Endometrial microvascular endothelial cells (primary cell): ENCODE results near the gene ACVR2A. TPM values are rescaled to one million over a fixed set of nuclear protein-coding genes. Genes with fewer than 3 reads are reported as not detected.

Experiments used
- in situ Hi-C: cut with HindIII; loops from 2 replicates; pipeline ENCODE4 v1.10.0; 2017; ENCODE audit warnings: low sequenced_read_pairs, low pct_unique_long_range_greater_than_20kb; ENCODE audit errors: inconsistent ontology term
- total RNA-seq: library from RNA; depleted of rRNA; stranded (reverse); fragments of >200 nt; gene quantifications from one replicate; pipeline ENCODE4 v1.2.3, GENCODE V29; 2015; ENCODE audit errors: inconsistent ontology term

The ACVR2A gene
- total RNA-seq, 1 donor from 2014 or later = 4.7 TPM

- in situ Hi-C loops = no loop called here
These were observed 6.6 kb downstream of the ACVR2A start for GRCh38 chr2:147851244-147851930.

- in situ Hi-C loops = no loop called here
These were observed 9.8 kb downstream of the ACVR2A start for GRCh38 chr2:147854557-147855134.

GRCh38 chr2:147855316-147855715 lies 10.5 kb downstream of the ACVR2A start:
- in situ Hi-C loops = no loop called here

DNA sequence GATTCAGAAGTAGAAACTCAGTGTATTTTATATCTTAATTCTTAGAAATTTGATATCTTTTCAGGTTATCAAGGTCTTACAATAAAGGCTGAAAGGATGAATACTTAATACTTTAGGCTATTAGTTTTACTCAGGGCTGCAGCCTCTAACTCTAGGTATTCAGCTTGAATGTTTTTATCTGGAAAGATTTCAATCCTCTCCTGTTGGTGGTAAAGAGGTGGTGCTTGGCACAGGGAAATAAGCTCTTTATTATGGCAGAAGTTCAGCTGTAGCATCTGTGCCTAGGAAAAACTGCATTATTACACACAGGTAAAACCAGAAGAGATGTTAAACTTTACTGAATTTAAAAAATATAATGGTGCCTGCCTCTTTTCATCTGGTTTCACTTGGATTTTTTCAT lies 11.1 kb downstream of the ACVR2A start:
- in situ Hi-C loops = no loop called here

DNA sequence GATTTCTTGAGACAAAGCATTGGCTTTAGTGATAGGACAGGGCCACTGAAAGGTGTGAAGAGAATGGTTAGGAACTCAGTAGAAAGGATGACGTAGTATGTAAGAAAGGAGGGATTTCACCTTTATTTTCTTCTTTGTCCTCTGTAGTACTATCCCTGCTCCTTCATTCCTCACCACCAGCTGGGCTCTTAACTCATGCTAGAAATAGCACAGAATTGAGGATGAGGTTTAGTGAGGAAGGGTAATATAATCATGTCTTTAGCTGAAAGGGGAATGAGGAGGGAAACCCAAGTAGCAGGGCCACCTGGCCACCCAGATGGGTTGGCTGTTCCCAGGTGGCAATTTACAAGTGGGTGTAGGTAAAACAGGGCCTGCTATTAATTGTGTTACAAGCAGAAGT lies 15.2 kb downstream of the ACVR2A start:
- in situ Hi-C loops = no loop called here

DNA sequence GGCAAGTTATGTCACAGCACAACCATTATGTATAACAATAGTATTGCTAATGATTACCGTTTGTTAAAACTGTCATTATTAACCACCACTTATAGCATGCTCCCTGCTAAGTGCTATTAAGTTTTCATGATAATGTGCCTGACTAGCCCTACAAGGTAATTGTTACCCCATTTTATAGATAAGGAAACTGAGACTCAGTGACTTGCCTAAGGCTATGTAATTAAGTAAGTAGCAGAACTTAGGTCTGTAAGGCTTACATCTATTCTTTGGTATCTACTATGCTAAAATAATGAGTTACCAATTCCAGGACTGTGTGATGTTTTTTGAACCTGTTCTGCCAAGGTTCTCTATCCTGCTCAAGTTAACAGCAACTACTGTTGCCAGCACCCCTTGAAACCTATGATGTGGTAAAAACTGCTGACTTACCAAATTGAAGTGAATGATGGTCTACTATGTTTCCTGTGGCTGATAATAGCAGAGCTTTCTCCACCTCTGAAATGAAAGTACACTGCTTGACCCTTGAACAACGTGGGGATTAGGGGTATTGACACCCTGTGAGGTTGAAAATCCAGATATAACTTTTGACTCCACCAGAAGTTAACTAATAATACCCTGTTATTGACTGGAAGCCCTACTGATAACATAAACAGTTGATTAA lies 18.2 kb downstream of the ACVR2A start:
- in situ Hi-C loops = no loop called here

DNA sequence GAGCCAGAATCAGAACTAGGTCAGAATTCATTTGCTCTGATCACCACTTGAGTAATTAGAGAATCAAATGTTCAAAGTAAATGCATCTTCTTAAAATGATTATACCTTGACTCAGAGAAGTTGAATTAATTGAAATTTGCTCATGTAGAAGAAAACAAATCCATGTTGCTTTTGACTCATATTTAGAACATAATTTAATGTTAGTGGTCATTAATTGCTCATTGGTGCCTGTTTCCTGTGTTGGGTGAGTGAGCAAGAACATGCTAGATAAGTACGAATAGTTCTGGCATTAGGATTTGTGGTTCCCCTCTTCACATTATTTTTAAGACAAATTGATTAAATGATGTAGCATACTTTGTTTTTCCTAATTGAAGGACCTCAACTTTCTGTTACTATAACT lies 19.0 kb downstream of the ACVR2A start:
- in situ Hi-C loops = no loop called here

GRCh38 chr2:147865560-147865959 lies 20.7 kb downstream of the ACVR2A start:
- in situ Hi-C loops = no loop called here

DNA sequence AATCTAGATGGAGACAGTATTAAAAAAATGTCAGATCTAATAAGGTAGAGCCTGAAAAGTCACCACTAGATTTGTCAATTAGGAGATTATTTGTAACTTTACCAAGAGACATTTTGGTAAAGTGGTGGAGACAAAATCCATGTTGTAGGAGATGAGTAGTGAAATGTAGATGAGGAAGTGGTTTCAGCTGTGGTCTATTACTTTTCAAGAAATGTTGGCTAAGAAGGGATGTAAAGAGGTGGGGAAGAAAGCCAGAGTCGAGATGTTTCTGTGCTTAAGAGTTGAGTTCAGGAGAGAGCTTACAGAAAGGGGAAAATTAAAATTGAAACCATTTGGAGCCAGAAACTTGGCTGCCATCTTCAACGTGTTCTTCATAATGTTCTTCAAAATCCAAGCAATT lies 22.2 kb downstream of the ACVR2A start:
- in situ Hi-C loops = no loop called here

GRCh38 chr2:147869934-147870333 lies 25.1 kb downstream of the ACVR2A start:
- in situ Hi-C loops = no loop called here

GRCh38 chr2:147872967-147873366 lies 28.1 kb downstream of the ACVR2A start:
- in situ Hi-C loops = no loop called here

GRCh38 chr2:147873859-147874483 lies 29.1 kb downstream of the ACVR2A start:
- in situ Hi-C loops = no loop called here

DNA sequence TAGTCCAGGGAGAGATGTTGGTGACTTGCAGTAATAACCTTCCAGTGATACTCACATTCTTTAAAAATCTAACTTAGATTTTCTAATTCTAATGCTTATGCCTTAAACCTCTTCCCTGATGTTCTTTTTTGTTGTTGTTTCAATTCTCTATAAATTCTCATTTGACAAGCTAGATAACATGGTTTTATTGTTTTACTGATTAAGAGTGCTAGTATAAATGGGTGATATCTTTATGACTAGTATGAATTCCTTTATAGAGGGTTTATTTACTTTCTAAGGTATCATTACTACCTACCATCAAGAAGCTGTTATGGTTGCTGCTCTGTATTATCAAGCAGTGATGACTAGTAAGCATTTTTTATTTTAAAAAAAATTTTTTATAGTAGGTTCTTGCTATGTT lies 35.0 kb downstream of the ACVR2A start:
- in situ Hi-C loops = no loop called here

DNA sequence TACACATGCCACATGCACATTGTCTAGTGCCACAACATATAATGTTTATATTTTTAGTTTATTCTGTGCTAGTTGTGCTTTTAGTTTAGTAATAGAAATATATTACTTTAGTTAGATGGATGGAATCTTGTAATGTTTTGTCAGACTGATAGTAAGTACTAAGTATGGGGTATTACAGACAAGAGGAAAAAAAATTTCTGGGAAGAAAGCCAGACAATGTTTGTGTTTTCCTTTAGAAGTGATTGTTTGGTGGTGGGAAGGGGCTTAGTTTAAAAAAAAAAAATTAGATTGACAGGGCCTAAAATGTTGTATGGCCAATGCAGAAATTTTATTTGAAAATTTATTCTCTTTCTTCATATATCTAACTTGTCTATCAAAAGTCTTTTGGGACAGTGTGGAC lies 37.8 kb downstream of the ACVR2A start:
- in situ Hi-C loops = no loop called here

GRCh38 chr2:147884830-147885229 lies 40.0 kb downstream of the ACVR2A start:
- in situ Hi-C loops = no loop called here

- in situ Hi-C loops = no loop called here
These were observed 41.3 kb downstream of the ACVR2A start for GRCh38 chr2:147886136-147886535.

- in situ Hi-C loops = no loop called here
These were observed 43.9 kb downstream of the ACVR2A start for GRCh38 chr2:147888680-147889079.

DNA sequence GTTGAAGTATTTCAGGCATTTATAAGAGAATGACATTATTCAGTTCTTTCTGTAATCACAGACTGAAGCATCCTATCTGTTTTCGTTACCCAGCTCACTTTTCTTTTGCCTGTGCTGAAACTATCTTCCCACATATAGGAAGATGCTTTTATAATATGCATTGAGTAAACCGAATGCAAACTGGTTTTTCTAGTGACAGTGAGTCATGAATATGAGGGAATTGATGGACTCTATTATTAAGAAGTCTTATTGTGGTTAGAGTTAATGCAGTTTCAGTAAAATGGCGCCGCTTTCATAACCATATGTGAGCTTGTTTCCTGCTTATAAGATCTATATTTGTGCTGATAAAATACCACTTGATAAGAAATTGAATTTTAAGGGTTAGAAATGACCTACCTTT lies 59.2 kb downstream of the ACVR2A start:
- in situ Hi-C loops = no loop called here

DNA sequence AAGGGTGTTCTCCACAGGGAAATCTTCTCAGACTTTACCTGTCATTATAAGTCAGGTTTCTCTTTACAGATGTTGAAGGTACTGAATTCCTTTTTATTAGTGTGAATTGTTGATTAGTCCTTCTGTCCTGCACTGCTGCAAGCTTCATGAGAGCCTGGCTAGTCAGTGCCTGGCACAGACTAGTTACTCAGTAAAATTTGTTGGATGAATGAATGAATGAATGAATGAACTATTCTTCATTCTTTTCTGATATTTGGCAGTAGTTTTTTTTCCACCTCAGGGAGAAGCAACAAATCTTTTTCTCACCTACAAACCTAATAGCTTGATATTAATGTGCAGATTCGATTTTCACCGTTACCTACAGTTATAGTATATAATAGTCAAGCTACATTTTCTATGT lies 64.3 kb downstream of the ACVR2A start:
- in situ Hi-C loops = no loop called here

GRCh38 chr2:147910990-147911473 lies 66.2 kb downstream of the ACVR2A start:
- in situ Hi-C loops = no loop called here
